Stimulated activated CD8-positive, alpha-beta memory T cell treated with anti-CD3 and anti-CD28 coated beads, Interleukin-4, amount 100 ng/mL, for 1 hour (primary cell): Measurements from ENCODE around the gene SIRT4.
"Not testable (repeated sequence)": the region's sequence is repeated elsewhere in the genome, so short reads cannot be mapped to it uniquely, and the experiment has no call there.

Experiments used
- DNase-seq, 2 donors: peaks; one replicate each; pipeline ENCODE4 v3.0.0-alpha.2; 2020; ENCODE audit warnings: low read depth in 2 of 2, low spot score in 1 of 2

Gene SIRT4, protein sequence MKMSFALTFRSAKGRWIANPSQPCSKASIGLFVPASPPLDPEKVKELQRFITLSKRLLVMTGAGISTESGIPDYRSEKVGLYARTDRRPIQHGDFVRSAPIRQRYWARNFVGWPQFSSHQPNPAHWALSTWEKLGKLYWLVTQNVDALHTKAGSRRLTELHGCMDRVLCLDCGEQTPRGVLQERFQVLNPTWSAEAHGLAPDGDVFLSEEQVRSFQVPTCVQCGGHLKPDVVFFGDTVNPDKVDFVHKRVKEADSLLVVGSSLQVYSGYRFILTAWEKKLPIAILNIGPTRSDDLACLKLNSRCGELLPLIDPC

GRCh38 chr12:120301962-120302815 lies at the start of gene SIRT4:
Gene SIRT4, plus strand, starts transcription at chr12:120302321. Its CDS starts 1,241 bp downstream, at chr12:120303562.
- peak; percentile 71 to 80 for DNase-seq

- not testable (repeated sequence) for DNase-seq
These were observed 48.8 kb upstream of the SIRT4 start for GRCh38 chr12:120253313-120253712.

GRCh38 chr12:120254809-120255208 lies 47.3 kb upstream of the SIRT4 start:
- no peak for DNase-seq

DNA sequence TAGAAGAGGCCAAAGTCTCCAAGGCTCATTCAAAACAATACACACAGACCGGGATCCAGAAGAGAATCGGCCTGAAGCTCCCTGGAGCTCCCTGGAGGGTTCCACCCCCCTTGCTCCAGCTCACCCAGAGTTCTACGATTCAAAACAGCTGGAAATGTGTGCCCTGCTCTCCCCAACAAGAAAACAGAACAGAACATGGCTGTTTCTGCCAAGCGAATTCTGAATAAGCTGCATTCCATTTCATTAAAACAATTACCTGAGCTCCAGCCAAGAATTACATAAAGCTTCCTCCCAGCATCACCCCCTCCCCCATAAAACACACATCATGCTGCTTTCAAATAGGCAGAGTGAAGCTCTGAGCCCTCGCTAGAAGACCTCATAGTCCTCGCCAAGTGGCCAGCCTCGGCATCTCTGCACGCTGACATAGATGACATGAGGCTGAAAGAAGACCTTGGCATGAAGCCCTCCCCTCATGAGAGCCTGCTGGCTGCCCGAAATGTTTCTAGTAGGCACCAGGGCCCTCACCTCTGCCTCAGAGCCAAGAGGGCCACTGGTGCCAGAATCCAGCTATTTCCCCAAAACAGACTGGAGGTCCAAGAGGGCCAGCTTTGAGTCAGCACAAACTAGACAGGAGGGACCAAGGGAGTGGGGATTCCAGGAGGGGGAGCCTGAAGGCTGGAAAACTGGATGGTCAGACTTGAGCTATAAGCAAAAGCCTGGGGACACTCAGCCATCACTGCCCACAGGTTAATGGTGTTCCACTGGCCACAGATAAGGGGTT lies 44.9 kb upstream of the SIRT4 start:
- no peak for DNase-seq

- no peak for DNase-seq
These were observed 43.7 kb upstream of the SIRT4 start for GRCh38 chr12:120258323-120258896.

DNA sequence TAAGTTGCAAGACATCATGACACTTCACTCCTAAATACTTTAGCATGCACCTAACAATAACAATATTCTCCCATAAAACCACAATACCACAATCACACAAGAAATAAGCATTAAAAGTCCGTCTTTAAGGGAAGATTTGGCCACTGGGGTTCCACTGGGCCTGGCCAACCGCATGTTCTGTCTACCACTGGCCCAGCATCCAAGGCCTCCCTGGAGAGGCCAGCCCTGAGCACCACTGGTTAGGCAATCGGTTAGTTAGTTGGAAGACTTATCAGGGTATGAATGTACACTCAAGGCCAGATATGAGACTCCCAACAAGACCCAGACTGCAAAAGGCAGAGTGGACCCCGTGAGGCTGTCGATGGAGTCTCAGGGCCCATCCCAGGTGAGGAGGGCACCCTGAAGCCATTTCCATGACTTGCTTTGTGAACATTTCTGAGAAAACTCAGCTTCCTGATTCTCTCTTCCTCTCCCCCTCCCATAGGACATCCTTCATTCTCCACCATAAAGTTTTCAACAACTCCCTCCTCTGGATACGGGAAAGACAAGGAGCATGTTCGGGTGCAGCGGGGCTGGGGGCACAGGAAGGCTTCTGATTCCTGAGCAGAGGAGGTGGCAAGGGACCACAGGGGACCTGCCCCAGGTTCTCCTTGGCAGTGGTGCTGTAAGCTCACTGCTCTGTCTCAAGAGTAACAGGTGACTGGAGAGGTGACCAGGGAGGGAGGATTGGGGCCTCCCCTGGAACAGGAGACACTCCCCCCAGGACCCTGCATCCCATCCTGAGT lies 42.5 kb upstream of the SIRT4 start:
- no peak for DNase-seq

DNA sequence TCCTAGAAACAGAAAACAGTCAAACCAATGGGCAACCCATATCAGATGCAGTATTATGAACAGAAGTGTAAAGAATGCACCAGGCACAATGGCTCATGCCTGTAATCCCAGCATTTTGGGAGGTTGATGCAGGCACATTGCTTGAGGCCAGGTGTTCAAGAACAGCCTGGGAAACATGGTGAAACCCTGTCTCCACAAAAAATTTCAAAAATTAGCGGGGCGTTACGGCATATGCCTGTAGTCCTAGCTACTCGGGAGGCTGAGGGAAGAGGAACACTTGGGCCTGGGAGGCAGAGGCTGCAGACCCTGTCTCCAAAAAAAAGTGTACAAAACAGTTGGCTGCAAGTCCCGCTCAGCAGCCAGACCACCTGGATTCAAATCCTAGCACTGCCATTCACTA lies 41.5 kb upstream of the SIRT4 start:
- no peak for DNase-seq

DNA sequence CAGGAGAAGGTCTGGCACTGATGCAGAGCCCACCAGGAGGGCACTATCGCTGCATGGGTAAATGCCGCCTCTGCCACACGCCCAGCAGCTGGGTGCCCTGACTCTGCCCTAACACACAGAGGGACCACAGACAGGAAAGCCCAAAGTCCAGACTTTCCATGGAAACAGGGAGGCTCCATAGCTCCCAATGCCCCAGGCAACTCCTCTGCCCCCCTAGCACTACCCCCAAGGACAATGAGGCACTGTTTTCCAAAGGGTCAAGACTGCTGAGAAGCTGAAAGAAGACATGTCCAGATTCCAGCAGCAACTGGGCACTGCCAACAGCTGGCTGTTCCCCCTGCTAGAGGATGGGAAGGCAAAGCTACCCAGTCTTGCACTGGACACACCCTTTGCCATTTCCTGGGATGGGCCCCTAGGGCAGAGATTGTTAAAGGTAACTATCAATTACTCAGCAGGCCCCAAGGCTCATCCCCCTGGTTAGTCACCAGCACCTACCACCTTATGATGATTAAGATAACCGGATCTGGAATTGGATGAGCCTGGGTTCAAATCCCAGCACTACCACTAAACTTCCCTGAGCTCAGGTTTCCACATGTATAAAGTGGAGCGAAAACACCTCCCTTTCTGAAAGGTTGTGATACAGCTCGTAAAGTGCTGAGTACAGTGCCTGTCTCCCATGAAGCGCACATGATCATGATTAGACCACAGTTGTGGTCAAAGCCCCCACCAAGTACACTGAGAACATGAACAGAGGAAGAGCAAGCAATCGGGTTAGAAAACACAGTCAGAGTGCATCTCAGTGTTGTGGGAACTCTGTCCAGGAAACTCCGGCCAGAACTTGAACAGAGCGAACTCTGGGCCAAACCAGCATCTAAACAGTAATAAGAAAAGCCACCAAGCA lies 39.9 kb upstream of the SIRT4 start:
- DNase-seq, result no peak

GRCh38 chr12:120262852-120263747 lies 39.0 kb upstream of the SIRT4 start:
- no peak for DNase-seq

DNA sequence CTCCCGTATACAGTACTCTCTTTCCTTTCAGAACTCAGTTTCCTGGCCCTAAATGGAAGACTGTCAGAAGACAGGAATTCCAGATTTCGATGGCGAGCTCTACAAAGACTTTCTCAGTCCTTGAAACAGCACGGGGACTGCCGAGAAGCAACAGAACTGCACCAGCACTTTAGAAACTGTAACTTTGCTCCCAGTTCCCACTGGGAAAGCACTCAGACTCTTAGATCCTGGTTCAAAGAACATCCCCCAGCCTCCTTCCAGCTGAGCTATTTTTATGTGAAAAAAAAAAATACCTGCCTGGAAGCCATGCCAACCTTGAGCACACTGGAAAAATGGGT lies 38.4 kb upstream of the SIRT4 start:
- DNase-seq, result no peak

DNA sequence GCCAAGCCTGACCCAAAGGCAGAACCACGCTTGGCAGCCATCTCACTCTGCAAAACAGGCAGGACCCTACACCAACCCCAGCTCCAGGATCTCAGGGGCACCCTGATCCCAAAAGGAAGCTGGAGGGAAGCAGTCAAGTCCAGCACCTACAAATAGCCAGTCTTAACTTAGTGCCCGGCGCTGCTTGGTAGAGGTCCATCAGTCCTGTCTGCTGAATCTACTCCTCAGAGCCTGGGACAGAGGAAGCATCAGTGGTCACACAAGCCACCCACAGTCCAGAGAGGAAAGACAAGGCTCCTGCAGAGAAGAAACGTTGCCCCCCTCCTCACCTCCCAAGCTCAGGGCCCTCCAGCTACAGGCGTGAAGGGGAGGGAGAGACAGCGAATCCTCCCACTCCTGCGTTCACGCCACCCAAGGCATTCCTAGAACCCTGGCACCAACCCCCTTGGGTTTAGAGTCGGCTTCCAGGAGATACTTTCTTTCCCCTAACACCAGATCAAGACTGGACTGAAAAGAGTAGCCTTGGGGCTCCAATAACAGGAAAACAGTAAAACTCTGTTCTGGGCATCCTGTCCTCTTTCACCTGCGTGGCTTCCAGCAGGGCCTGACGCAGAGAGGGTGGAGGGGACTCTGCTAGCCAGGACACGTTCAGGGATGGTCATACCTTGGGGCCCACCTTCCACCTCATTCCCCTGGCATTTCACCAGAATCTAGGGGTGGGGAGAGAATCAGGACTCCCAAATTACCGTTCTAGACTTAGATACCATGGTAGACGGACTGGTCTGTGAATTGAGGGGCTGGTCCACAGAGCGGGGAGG lies 37.8 kb upstream of the SIRT4 start:
- DNase-seq, result no peak

- no peak for DNase-seq
These were observed 37.1 kb upstream of the SIRT4 start for GRCh38 chr12:120264904-120265472.

- peak; percentile 80 to 85 for DNase-seq
These were observed 36.5 kb upstream of the SIRT4 start, which contains the start of gene PXN for GRCh38 chr12:120265473-120266179. Gene PXN, minus strand, starts transcription at chr12:120265730. Its CDS starts 101 bp downstream, at chr12:120265629.

DNA sequence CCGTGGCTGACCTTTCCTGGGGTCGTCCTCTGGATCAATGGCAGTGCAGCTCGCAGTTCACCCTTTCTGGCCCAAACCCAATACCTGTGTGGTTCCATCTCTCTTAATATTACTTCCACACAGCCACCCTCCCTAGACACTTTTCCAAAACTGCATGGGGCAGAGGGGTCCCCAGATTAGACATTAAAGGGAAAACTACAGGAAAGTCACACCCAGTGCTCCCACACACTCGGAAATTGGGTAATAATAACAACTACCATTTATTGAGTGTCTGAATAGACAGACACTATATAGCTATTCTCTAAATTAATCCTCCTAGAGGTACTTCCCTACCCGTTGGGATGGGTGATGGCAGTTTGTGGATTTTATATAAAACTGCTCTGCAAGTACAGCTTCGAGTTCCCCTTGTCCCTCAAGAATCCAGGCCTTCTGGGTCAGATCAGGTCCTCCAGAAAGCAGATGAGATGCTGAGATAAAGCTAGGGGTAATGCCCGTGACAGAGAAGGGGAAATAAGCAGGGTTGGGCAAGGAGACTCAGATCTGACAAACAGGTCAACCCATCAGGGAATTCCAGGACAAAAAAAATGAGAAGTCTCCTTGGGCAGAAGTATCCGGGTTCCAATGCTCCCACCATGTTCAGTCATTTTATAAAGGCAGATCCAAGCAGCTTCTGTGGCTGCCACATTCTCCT lies 35.8 kb upstream of the SIRT4 start:
- DNase-seq, result no peak

DNA sequence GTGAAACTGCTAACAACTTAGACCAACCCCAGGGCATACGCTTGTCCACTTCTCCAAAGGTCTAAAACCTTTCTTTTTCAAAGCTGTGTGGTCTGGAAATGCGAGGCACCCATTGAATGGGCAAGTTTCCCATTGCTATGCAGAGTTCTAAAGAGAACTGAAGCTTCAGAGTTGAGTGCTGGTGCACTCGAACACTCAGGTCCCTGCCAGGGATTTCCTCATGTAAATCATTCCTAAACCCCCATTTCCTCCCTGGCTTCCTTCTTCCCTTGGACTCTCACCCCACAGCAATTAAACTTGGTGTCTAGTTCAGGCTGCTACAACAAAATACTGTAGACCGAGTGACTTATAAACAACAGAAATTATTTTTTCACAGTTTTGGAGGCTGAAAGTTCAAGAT lies 34.4 kb upstream of the SIRT4 start:
- DNase-seq, result no peak

- no peak for DNase-seq
These were observed 25.4 kb upstream of the SIRT4 start for GRCh38 chr12:120276734-120277133.
